ENCODE data around the gene PFDN5.
A peak's percentile ranks its signal among the peaks of the same experiment; 100 is the strongest.
"Not testable (repeated sequence)": the region's sequence is repeated elsewhere in the genome, so short reads cannot be mapped to it uniquely, and the experiment has no call there.

Gene PFDN5

DNA sequence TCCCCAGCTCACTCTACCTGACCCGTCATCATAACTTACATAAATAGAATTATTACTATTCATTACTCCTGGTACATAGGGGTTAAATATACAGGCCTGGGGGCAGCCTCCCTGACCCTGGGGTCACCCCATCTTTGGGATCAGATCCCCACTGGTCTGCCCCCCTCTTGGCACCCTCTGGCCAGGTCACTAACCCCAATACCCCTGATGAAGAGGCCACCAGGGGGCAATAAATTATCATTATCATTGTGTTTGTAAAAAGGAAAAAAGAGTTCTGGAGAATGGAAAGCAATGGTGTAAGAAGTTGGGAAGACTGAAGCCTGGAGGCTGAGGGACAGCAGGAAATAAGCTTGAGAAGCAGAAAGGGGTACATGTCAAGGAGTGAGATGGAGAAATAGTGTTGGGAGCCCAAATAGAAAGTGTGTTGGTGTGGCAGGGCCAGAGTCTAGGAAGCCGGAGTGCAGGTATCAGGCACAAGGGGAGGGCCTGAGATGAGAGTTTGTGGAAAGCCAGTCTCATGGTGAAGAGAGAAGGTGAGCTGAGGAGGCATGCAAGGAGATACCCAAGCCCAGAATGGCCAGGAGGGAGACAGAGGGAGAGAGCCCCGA lies 32.2 kb downstream of the PFDN5 start:
- TF ChIP-seq, protein P1, sequence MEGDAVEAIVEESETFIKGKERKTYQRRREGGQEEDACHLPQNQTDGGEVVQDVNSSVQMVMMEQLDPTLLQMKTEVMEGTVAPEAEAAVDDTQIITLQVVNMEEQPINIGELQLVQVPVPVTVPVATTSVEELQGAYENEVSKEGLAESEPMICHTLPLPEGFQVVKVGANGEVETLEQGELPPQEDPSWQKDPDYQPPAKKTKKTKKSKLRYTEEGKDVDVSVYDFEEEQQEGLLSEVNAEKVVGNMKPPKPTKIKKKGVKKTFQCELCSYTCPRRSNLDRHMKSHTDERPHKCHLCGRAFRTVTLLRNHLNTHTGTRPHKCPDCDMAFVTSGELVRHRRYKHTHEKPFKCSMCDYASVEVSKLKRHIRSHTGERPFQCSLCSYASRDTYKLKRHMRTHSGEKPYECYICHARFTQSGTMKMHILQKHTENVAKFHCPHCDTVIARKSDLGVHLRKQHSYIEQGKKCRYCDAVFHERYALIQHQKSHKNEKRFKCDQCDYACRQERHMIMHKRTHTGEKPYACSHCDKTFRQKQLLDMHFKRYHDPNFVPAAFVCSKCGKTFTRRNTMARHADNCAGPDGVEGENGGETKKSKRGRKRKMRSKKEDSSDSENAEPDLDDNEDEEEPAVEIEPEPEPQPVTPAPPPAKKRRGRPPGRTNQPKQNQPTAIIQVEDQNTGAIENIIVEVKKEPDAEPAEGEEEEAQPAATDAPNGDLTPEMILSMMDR (IDR thresholded peaks at IDR 0.05; ENCODE audit: low read length): peak; percentile 57
- no peak for TF ChIP-seq EZH2 (IDR thresholded peaks at IDR 0.05; ENCODE audit: borderline replicate concordance, low read length)

DNA sequence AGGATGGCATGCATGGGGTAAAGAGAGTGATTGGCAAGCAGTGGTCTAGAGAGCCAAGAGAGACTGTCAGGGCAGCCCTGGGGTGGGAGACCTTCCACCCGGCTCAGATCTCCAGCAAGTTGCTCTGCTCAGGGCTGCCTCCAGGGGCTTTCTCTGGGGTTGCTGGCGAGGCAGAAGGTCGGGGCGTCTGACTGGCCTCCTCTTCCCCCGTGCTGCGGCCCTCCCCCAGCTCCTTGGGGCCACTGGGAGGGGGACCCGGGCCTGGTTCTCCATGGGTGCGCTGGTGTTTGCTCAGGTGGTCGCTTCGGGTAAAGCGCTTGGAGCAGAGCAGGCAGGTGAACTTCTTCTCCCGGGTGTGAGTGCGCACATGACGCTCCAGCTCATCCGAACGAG lies 32.7 kb downstream of the PFDN5 start:
- Histone ChIP-seq H2AFZ (ENCODE audit: low read length) (no peak overlapping the region), H3K9me3 (ENCODE audit: low read length) (no peaks in the 10 kb centered on the region), H3K27me3 (ENCODE audit: insufficient read depth, low read length) (peaks cover 8% of the 10 kb centered on the region; the same call in 1 of the 2 replicates), H3K36me3 (ENCODE audit: insufficient read depth, low read length) (no peaks in the 10 kb centered on the region), H3K9me2 (ENCODE audit: low read depth, low read length) (no peaks in the 10 kb centered on the region), H4K20me1 (ENCODE audit: insufficient read depth, low read length) (no peaks in the 10 kb centered on the region), H3K79me2 (ENCODE audit: insufficient read depth, low read length) (no peaks in the 10 kb centered on the region), H3F3A (ENCODE audit: insufficient read depth, low read length) (no peaks in the 10 kb centered on the region; the same call in 1 of the 2 replicates), H3K4me3 (ENCODE audit: low read depth, low read length, poor library complexity, severe bottlenecking) (no peak overlapping the region), H3K4me2 (ENCODE audit: low read length) (no peak overlapping the region), H3K27ac (ENCODE audit: low read depth, low read length, poor library complexity, severe bottlenecking) (no peak overlapping the region), H3K9ac (ENCODE audit: low read length) (no peak overlapping the region), H3K4me1 (ENCODE audit: insufficient read depth, low read length, severe bottlenecking) (peaks cover 27% of the 10 kb centered on the region)
- TF ChIP-seq, protein P1 (IDR thresholded peaks at IDR 0.05; ENCODE audit: low read length): no peak
- TF ChIP-seq EZH2 (IDR thresholded peaks at IDR 0.05; ENCODE audit: borderline replicate concordance, low read length): no peak

More for the DNA sequence above, 32.2 kb downstream of the PFDN5 start:
- Histone ChIP-seq H3K4me2 (ENCODE audit: low read length) (no peak overlapping the region), H3K9me2 (ENCODE audit: low read depth, low read length) (no peaks in the 10 kb centered on the region), H3K4me3 (ENCODE audit: low read depth, low read length, poor library complexity, severe bottlenecking) (no peak overlapping the region), H3K9ac (ENCODE audit: low read length) (no peak overlapping the region), H3F3A (ENCODE audit: insufficient read depth, low read length) (no peaks in the 10 kb centered on the region; the same call in 1 of the 2 replicates), H2AFZ (ENCODE audit: low read length) (no peak overlapping the region), H3K4me1 (ENCODE audit: insufficient read depth, low read length, severe bottlenecking) (peaks cover 27% of the 10 kb centered on the region), H3K27me3 (ENCODE audit: insufficient read depth, low read length) (peaks cover 8% of the 10 kb centered on the region; the same call in 1 of the 2 replicates), H3K36me3 (ENCODE audit: insufficient read depth, low read length) (no peaks in the 10 kb centered on the region), H3K9me3 (ENCODE audit: low read length) (no peaks in the 10 kb centered on the region), H4K20me1 (ENCODE audit: insufficient read depth, low read length) (no peaks in the 10 kb centered on the region), H3K27ac (ENCODE audit: low read depth, low read length, poor library complexity, severe bottlenecking) (no peak overlapping the region), H3K79me2 (ENCODE audit: insufficient read depth, low read length) (no peaks in the 10 kb centered on the region)

DNA sequence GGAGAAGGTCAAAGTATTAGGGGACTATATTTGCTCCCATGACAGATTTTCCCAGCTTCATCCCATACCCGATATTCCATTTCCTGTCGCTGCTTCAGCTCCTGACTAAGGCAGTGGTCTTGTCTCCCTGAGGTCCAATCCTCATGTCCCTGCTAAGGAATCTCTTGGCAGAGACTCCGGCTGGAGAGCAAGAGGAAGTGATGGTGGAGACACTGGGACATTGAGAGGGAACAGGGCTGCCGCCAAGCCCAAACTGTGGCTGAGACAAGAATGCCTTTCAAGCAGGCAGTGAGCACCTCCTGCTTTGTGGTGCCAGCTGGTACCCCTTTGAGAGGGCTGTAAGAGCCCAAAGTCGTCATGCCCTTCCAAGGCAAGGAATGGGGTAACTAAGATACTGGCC lies 35.3 kb downstream of the PFDN5 start:
- H3K36me3 ChIP-seq (ENCODE audit: insufficient read depth, low read length): no peaks in the 10 kb centered on the region
- TF ChIP-seq, protein P1 (IDR thresholded peaks at IDR 0.05; ENCODE audit: low read length): no peak
- no peak for TF ChIP-seq EZH2 (IDR thresholded peaks at IDR 0.05; ENCODE audit: borderline replicate concordance, low read length)
- H3K4me1 ChIP-seq (ENCODE audit: insufficient read depth, low read length, severe bottlenecking): peaks cover 5% of the 10 kb centered on the region
- H4K20me1 ChIP-seq (ENCODE audit: insufficient read depth, low read length): no peaks in the 10 kb centered on the region
- H3K27ac ChIP-seq (ENCODE audit: low read depth, low read length, poor library complexity, severe bottlenecking): no peak overlapping the region
- no peak overlapping the region for H3K4me3 ChIP-seq (ENCODE audit: low read depth, low read length, poor library complexity, severe bottlenecking)
- H3K9me3 ChIP-seq (ENCODE audit: low read length): no peaks in the 10 kb centered on the region
- no peak overlapping the region for H2AFZ ChIP-seq (ENCODE audit: low read length)
- no peak overlapping the region for H3K9ac ChIP-seq (ENCODE audit: low read length)
- no peak overlapping the region for H3K4me2 ChIP-seq (ENCODE audit: low read length)
- H3F3A ChIP-seq (ENCODE audit: insufficient read depth, low read length): no peaks in the 10 kb centered on the region
- no peaks in the 10 kb centered on the region for H3K9me2 ChIP-seq (ENCODE audit: low read depth, low read length)
- peaks cover 8% of the 10 kb centered on the region; the same call in 1 of the 2 replicates for H3K27me3 ChIP-seq (ENCODE audit: insufficient read depth, low read length)
- H3K79me2 ChIP-seq (ENCODE audit: insufficient read depth, low read length): no peaks in the 10 kb centered on the region

DNA sequence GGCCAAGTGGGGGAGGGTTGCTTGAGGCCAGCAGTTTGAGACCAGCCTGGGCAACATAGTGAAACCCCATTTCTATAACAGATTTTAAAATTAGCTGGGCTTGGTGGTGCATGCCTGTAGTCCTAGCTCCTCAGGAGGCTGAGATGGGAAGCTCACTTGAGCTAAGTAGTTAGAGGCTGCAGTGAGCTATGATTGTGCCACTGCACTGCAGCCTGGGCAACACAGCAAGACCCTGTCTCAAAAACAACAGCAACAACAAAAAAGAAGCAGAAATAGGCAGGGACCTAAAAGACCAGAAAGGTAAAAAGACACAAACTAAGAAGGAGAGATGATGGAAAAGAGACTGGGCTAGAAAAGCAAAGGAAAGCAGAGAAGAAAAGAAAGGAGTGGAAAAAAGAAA lies 37.0 kb downstream of the PFDN5 start:
- not testable (repeated sequence) for H4K20me1 ChIP-seq (ENCODE audit: insufficient read depth, low read length); H3F3A ChIP-seq (ENCODE audit: insufficient read depth, low read length); H3K4me2 ChIP-seq (ENCODE audit: low read length); H3K4me3 ChIP-seq (ENCODE audit: low read depth, low read length, poor library complexity, severe bottlenecking); H3K79me2 ChIP-seq (ENCODE audit: insufficient read depth, low read length); H3K9me3 ChIP-seq (ENCODE audit: low read length); H3K36me3 ChIP-seq (ENCODE audit: insufficient read depth, low read length); H3K9ac ChIP-seq (ENCODE audit: low read length); H3K4me1 ChIP-seq (ENCODE audit: insufficient read depth, low read length, severe bottlenecking); H3K27ac ChIP-seq (ENCODE audit: low read depth, low read length, poor library complexity, severe bottlenecking); H2AFZ ChIP-seq (ENCODE audit: low read length); H3K9me2 ChIP-seq (ENCODE audit: low read depth, low read length)
- H3K27me3 ChIP-seq (ENCODE audit: insufficient read depth, low read length): peaks cover 17% of the 10 kb centered on the region

Measured in OCI-LY1 (cell line).